ENCODE measurements around the gene CTSF. TPM values are rescaled to one million over a fixed set of nuclear protein-coding genes. Genes with fewer than 3 reads are reported as not detected.

CTSF gene
- total RNA-seq, 1 experiment from 2014 or later: 28.7 TPM

GRCh38 chr11:66600219-66600618 lies 31.8 kb upstream of the CTSF start:
- no peaks in the 10 kb centered on the region; the same call in 1 of the 2 replicates for H3K4me1 ChIP-seq (ENCODE audit: control insufficient read depth, insufficient read depth, low read length)
- DNase-seq (ENCODE audit: low read depth, low spot score) (no peak), ATAC-seq (no peak)
- H3K4me3 ChIP-seq (ENCODE audit: low read depth in 2 of 2, low read length in 2 of 2): no peak overlapping the region
- no peaks in the 10 kb centered on the region for H3K9me3 ChIP-seq (ENCODE audit: control insufficient read depth, insufficient read depth, low read depth, low read length)
- no peak for TF ChIP-seq POLR2AphosphoS5 (IDR thresholded peaks at IDR 0.05; ENCODE audit: low read depth, low read length)
- no peak for TF ChIP-seq SIN3A (IDR thresholded peaks at IDR 0.05; ENCODE audit: borderline replicate concordance, insufficient read depth, low read depth, low read length)
- no peak for TF ChIP-seq REST (IDR thresholded peaks at IDR 0.05; ENCODE audit: insufficient read depth in 1 of 2, low read depth in 2 of 2, low read length in 1 of 2)
- TF ChIP-seq CTCF (IDR thresholded peaks at IDR 0.05): no peak
- TF ChIP-seq TCF7L2 (IDR thresholded peaks at IDR 0.05; ENCODE audit: low read depth, low read length): no peak
- BruUV-seq (replicated peaks): no TSS peak
- POLR2A ChIA-PET: no interaction called here
- in situ Hi-C loops (cut with HindIII; ENCODE audit: low pct_unique_long_range_greater_than_20kb, low sequenced_read_pairs): no loop called here
- no peaks in the 10 kb centered on the region for H3K27me3 ChIP-seq (ENCODE audit: control insufficient read depth, insufficient read depth, low read length)
- H3K27ac ChIP-seq (ENCODE audit: low read length): no peak overlapping the region
- intact Hi-C loops (cut with micrococcal nuclease; ENCODE audit: unreplicated experiment): no loop called here
- CTCF ChIA-PET: interaction anchor here (0.7 kb wide), 1 partner anchor 116 kb away, joined by 3 read pairs; no protein-coding TSS in a partner anchor
- H3K36me3 ChIP-seq (ENCODE audit: control insufficient read depth, insufficient read depth, low read length): no peaks in the 10 kb centered on the region; the same call in 1 of the 2 replicates

- ChIA-PET CTCF (no interaction called here), POLR2A (no interaction called here)
- intact Hi-C loops (cut with micrococcal nuclease; ENCODE audit: unreplicated experiment) (no loop called here), in situ Hi-C loops (cut with HindIII; ENCODE audit: low pct_unique_long_range_greater_than_20kb, low sequenced_read_pairs) (no loop called here)
- Histone ChIP-seq H3K9me3 (ENCODE audit: control insufficient read depth, insufficient read depth, low read depth, low read length) (no peaks in the 10 kb centered on the region), H3K36me3 (ENCODE audit: control insufficient read depth, insufficient read depth, low read length) (no peaks in the 10 kb centered on the region; the same call in 1 of the 2 replicates), H3K4me1 (ENCODE audit: control insufficient read depth, insufficient read depth, low read length) (peaks cover 4% of the 10 kb centered on the region), H3K4me3 (ENCODE audit: low read depth in 2 of 2, low read length in 2 of 2) (no peak overlapping the region), H3K27me3 (ENCODE audit: control insufficient read depth, insufficient read depth, low read length) (no peaks in the 10 kb centered on the region), H3K27ac (ENCODE audit: low read length) (no peak overlapping the region)
- TF ChIP-seq POLR2AphosphoS5 (IDR thresholded peaks at IDR 0.05; ENCODE audit: low read depth, low read length): no peak
- no peak for TF ChIP-seq TCF7L2 (IDR thresholded peaks at IDR 0.05; ENCODE audit: low read depth, low read length)
- TF ChIP-seq REST (IDR thresholded peaks at IDR 0.05; ENCODE audit: insufficient read depth in 1 of 2, low read depth in 2 of 2, low read length in 1 of 2): no peak
- no peak for TF ChIP-seq SIN3A (IDR thresholded peaks at IDR 0.05; ENCODE audit: borderline replicate concordance, insufficient read depth, low read depth, low read length)
- TF ChIP-seq CTCF (IDR thresholded peaks at IDR 0.05): no peak
- BruUV-seq (replicated peaks): no TSS peak
- DNase-seq (ENCODE audit: low read depth, low spot score): no peak
- no peak for ATAC-seq
These were observed 30.6 kb upstream of the CTSF start for GRCh38 chr11:66598993-66599392.

All from Panc1 (cell line).